ENCODE measurements around the gene TRIM28. TPM values are rescaled to one million over a fixed set of nuclear protein-coding genes. Genes with fewer than 3 reads are reported as not detected.

The TRIM28 gene
- total and polyA plus RNA-seq, 9 of the 15 experiments (the other 6 are each of a cell fraction or from before 2014, with no cell fraction given): 12.1 to 797 (median 490) TPM

DNA sequence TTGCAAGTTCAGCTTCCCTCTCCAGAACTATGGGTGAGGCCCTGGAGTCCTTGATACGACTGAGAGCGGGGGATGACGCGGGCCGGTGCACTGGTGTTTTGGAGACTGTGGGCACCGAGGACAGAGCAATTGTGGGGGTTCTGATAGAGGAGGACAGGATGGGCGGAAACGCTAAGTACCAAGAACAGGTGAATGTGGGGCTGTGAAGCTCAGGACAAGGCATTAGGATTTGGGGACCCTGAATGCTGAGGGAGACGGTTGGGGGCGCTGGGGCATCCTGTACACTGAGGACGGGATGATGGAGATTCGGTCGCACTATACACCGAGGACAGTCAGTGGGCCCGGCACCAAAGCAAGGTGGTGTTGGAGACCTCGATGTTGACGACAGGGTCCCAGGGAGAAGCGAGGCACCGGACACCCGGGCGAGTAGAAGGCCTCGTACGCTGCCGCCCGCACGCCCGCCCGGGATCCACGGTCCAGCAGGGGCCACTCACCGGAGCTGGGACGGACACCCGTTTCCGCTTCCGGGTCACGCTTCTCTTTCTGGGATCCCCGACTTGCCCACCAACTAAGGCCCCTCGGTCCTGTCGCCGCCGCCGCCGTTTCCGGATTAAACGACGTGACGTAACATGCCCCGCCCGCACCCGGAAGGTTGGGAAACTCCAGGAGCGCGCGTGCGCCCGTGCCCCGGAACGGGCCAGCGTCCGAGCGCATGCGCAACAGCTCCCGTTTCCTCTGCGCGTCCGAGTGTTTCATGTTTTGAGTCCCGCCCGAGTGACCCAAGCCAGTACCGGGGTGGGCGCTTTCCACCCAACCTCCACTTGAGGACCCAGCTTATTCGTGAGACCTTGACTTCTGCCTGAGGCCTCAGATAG, 10.9 kb downstream of the TRIM28 start, which contains the start of gene CHMP2A (continued):
- peak; percentile 87 for TF ChIP-seq ZFX (CRISPR knock-in tag; IDR thresholded peaks at IDR 0.05)
- TF ChIP-seq ZNF133 (CRISPR knock-in tag; IDR thresholded peaks at IDR 0.05): no peak
- TF ChIP-seq MXI1 (IDR thresholded peaks at IDR 0.05; ENCODE audit: low read depth, low read length): peak; percentile 40; the same call in 1 of the 2 replicates
- no peak for TF ChIP-seq CBFA2T3 (IDR thresholded peaks at IDR 0.05)
- no peak for TF ChIP-seq GATAD2B (IDR thresholded peaks at IDR 0.05; ENCODE audit: borderline replicate concordance)
- no peak for TF ChIP-seq ZNF124 (CRISPR knock-in tag; IDR thresholded peaks at IDR 0.05)
- TF ChIP-seq PYGO2 (tag; IDR thresholded peaks at IDR 0.05): no peak
- no peak for TF ChIP-seq NFYB (IDR thresholded peaks at IDR 0.05; ENCODE audit: extremely low read depth, insufficient read length)
- peak; percentile 55; the same call in 1 of the 2 replicates for TF ChIP-seq ZNF644 (tag; IDR thresholded peaks at IDR 0.05; ENCODE audit: low read depth)
- TF ChIP-seq THRAP3 (IDR thresholded peaks at IDR 0.05; ENCODE audit: borderline replicate concordance): no peak; the same call in 1 of the 2 replicates
- peak; percentile 77 for TF ChIP-seq LCOR (CRISPR knock-in tag; IDR thresholded peaks at IDR 0.05)
- TF ChIP-seq, protein P1, sequence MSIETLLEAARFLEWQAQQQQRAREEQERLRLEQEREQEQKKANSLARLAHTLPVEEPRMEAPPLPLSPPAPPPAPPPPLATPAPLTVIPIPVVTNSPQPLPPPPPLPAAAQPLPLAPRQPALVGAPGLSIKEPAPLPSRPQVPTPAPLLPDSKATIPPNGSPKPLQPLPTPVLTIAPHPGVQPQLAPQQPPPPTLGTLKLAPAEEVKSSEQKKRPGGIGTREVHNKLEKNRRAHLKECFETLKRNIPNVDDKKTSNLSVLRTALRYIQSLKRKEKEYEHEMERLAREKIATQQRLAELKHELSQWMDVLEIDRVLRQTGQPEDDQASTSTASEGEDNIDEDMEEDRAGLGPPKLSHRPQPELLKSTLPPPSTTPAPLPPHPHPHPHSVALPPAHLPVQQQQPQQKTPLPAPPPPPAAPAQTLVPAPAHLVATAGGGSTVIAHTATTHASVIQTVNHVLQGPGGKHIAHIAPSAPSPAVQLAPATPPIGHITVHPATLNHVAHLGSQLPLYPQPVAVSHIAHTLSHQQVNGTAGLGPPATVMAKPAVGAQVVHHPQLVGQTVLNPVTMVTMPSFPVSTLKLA (conservative IDR thresholded peaks at IDR 0.05): peak; percentile 82 to 90
- no peak; the same call in 1 of the 2 replicates for TF ChIP-seq NFATC3 (IDR thresholded peaks at IDR 0.05)
- TF ChIP-seq, protein P2, sequence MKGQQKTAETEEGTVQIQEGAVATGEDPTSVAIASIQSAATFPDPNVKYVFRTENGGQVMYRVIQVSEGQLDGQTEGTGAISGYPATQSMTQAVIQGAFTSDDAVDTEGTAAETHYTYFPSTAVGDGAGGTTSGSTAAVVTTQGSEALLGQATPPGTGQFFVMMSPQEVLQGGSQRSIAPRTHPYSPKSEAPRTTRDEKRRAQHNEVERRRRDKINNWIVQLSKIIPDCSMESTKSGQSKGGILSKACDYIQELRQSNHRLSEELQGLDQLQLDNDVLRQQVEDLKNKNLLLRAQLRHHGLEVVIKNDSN (CRISPR knock-in tag; IDR thresholded peaks at IDR 0.05): peak; percentile 30; the same call in 1 of the 2 replicates
- TF ChIP-seq HDAC1 (IDR thresholded peaks at IDR 0.05): peak in 1 of 2 experiments; percentile 41; a peak in 2 of 4 replicates
- 0 out of 2 replicates have a peak, but pooled peaks have one; percentile 4 for TF ChIP-seq TCF3 (CRISPR knock-in tag; IDR thresholded peaks at IDR 0.05)
- TF ChIP-seq XRCC4 (IDR thresholded peaks at IDR 0.05; ENCODE audit: extremely low read depth, insufficient read depth, insufficient read length): no peak
- no peak for TF ChIP-seq ZEB2 (IDR thresholded peaks at IDR 0.05)
- TF ChIP-seq, protein P3, sequence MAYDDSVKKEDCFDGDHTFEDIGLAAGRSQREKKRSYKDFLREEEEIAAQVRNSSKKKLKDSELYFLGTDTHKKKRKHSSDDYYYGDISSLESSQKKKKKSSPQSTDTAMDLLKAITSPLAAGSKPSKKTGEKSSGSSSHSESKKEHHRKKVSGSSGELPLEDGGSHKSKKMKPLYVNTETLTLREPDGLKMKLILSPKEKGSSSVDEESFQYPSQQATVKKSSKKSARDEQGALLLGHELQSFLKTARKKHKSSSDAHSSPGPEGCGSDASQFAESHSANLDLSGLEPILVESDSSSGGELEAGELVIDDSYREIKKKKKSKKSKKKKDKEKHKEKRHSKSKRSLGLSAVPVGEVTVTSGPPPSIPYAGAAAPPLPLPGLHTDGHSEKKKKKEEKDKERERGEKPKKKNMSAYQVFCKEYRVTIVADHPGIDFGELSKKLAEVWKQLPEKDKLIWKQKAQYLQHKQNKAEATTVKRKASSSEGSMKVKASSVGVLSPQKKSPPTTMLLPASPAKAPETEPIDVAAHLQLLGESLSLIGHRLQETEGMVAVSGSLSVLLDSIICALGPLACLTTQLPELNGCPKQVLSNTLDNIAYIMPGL (CRISPR knock-in tag; IDR thresholded peaks at IDR 0.05): 0 out of 2 replicates have a peak, but pooled peaks have one; percentile 11
- TF ChIP-seq ZBTB8A (IDR thresholded peaks at IDR 0.05; ENCODE audit: partially characterized antibody): no peak
- no peak for TF ChIP-seq BRD9 (IDR thresholded peaks at IDR 0.05; ENCODE audit: low read depth, partially characterized antibody)
- TF ChIP-seq ZBTB7A (IDR thresholded peaks at IDR 0.05; ENCODE audit: borderline replicate concordance, control insufficient read depth, low read depth, low read length): peak; percentile 91; the same call in 1 of the 2 replicates
- TF ChIP-seq ZNF224 (CRISPR knock-in tag; IDR thresholded peaks at IDR 0.05): 0 out of 2 replicates have a peak, but pooled peaks have one; percentile 54
- TF ChIP-seq ZSCAN29 (IDR thresholded peaks at IDR 0.05): no peak

Data from K562 (cell line).